Measurements from ENCODE around the gene LRRC75A. TPM values are rescaled to one million over a fixed set of nuclear protein-coding genes. Genes with fewer than 3 reads are reported as not detected.

The LRRC75A gene
- total and polyA plus RNA-seq, 2 of the 8 experiments (the other 6 are each of a cell fraction or from before 2014, with no cell fraction given) = 9.7 to 9.9 TPM

GRCh38 chr17:16471295-16471694 lies 20.7 kb downstream of the LRRC75A start:
- H3K36me3 ChIP-seq (ENCODE audit: control insufficient read depth in 2 of 4, insufficient read depth in 4 of 4, low read length in 3 of 4) = no peaks in the 10 kb centered on the region
- POLR2A ChIA-PET (ENCODE audit: partially characterized antibody) = interaction anchor here (1.1 to 1.7 kb wide), 3 partner anchors 13 to 18 kb away, joined by 4 to 8 read pairs (median 6); no protein-coding TSS in a partner anchor

More at GRCh38 chr17:16471295-16471694, 20.7 kb downstream of the LRRC75A start:
- Histone ChIP-seq H3K4ac (replicated peaks; ENCODE audit: insufficient read length, low read depth, low read length) (no peak overlapping the region), H3K9me3 (ENCODE audit: insufficient read depth in 2 of 2, low read depth in 1 of 2, low read length in 1 of 2) (no peaks in the 10 kb centered on the region), H3K23ac (ENCODE audit: insufficient read length) (no peak overlapping the region), H2AK5ac (ENCODE audit: low read depth, low read length) (no peak overlapping the region), H3K14ac (ENCODE audit: insufficient read length) (no peak overlapping the region), H3K27ac (ENCODE audit: low read depth, low read length) (no peak overlapping the region), H2BK5ac (ENCODE audit: low read depth, low read length) (no peak overlapping the region), H3K9ac (replicated peaks in 1 of 4; ENCODE audit: extremely low read depth in 1 of 4, low read depth in 3 of 4, low read length in 3 of 4) (no peak overlapping the region), H3K18ac (ENCODE audit: extremely low read depth, low read length) (no peak overlapping the region), H3K23me2 (ENCODE audit: low read depth, low read length) (peaks cover 2% of the 10 kb centered on the region; the same call in 1 of the 2 replicates), H4K8ac (ENCODE audit: extremely low read depth, insufficient read depth, low read length) (no peak overlapping the region), H2BK120ac (replicated peaks; ENCODE audit: low read depth, low read length) (no peak overlapping the region), H3K56ac (replicated peaks; ENCODE audit: insufficient read length, low read depth, low read length) (no peak overlapping the region), H4K5ac (ENCODE audit: insufficient read length, low read depth, low read length) (no peak overlapping the region), H2BK12ac (ENCODE audit: low read depth, low read length) (no peak overlapping the region), H3K79me1 (ENCODE audit: low read depth, low read length) (no peaks in the 10 kb centered on the region; the same call in none of the 2 replicates), H3K4me2 (ENCODE audit: insufficient read depth in 1 of 2, low read depth in 2 of 2, low read length in 2 of 2) (no peak overlapping the region), H4K91ac (replicated peaks; ENCODE audit: insufficient read length, low read length) (no peak overlapping the region), H3K4me1 (replicated peaks in 1 of 4; ENCODE audit: control insufficient read depth in 3 of 4, insufficient read depth in 4 of 4, low read length in 3 of 4) (peaks cover 0 to 15% (median 2%) of the 10 kb centered on the region in 4 experiments; a peak in 2 of 7 replicates), H3K79me2 (ENCODE audit: control insufficient read depth in 1 of 2, insufficient read depth in 2 of 2, low read length in 2 of 2) (no peaks in the 10 kb centered on the region), H2BK20ac (ENCODE audit: low read length) (no peak overlapping the region), H2AFZ (ENCODE audit: low read length) (no peak overlapping the region), H3K4me3 (ENCODE audit: extremely low read depth in 1 of 4, insufficient read depth in 2 of 4, low read depth in 3 of 4, low read length in 4 of 4) (no peak overlapping the region), H3K27me3 (replicated peaks in 1 of 4; ENCODE audit: control insufficient read depth in 3 of 4, extremely low read depth in 1 of 4, insufficient read depth in 3 of 4, low read length in 3 of 4) (no peaks in the 10 kb centered on the region), H4K20me1 (replicated peaks in 1 of 2; ENCODE audit: control insufficient read depth in 1 of 2, insufficient read depth in 2 of 2, low read length in 2 of 2) (peaks cover 0 to 4% of the 10 kb centered on the region in 2 experiments), H2BK15ac (ENCODE audit: low read length) (no peak overlapping the region)
- CTCF ChIA-PET (ENCODE audit: partially characterized antibody) = interaction anchor here (1.6 to 36.9 kb wide), 6 partner anchors 10 to 50 kb away, joined by 4 to 941 read pairs (median 18); no protein-coding TSS in a partner anchor
- DNase-seq (ENCODE audit: low read depth in 1 of 2, low spot score in 2 of 2) (no peak), FAIRE-seq (no peak)
- WGBS, 2 experiments (ENCODE audit: extremely low coverage in 1 of 2, insufficient coverage in 1 of 2, insufficient read length in 1 of 2, insufficient replicate concordance in 2 of 2, low coverage in 1 of 2, low lambda C conversion rate in 2 of 2, missing lambda C conversion rate in 1 of 2) = 86% methylated on average over 5 of the region's 5 CpGs; no CpG with 5 or more reads in 1 of the 2 experiments
- TF ChIP-seq KDM1A (IDR thresholded peaks at IDR 0.05; ENCODE audit: borderline replicate concordance, low read length) = no peak
- no peak for TF ChIP-seq TAF1 (IDR thresholded peaks at IDR 0.05; ENCODE audit: low read depth, low read length)
- TF ChIP-seq CTBP2 (IDR thresholded peaks at IDR 0.05; ENCODE audit: borderline replicate concordance, insufficient read depth, insufficient read length, low read length) = no peak
- no peak for TF ChIP-seq ZNF274 (IDR thresholded peaks at IDR 0.05; ENCODE audit: borderline replicate concordance, extremely low read depth, low read length)
- TF ChIP-seq SUZ12 (IDR thresholded peaks at IDR 0.05; ENCODE audit: low read length) = no peak
- TF ChIP-seq CTCF (IDR thresholded peaks at IDR 0.05; ENCODE audit: control extremely low read depth in 1 of 3, insufficient read depth in 1 of 3, low read depth in 1 of 3, low read length in 3 of 3) = no peak
- no peak for TF ChIP-seq CHD2 (IDR thresholded peaks at IDR 0.05; ENCODE audit: low read length)
- TF ChIP-seq RXRA (IDR thresholded peaks at IDR 0.05; ENCODE audit: insufficient read depth, low read depth, low read length) = no peak
- no peak for TF ChIP-seq FOSL1 (IDR thresholded peaks at IDR 0.05; ENCODE audit: insufficient read depth, low read depth, low read length)
- no peak for TF ChIP-seq TCF12 (IDR thresholded peaks at IDR 0.05; ENCODE audit: low read depth, low read length)

Measured in H1 (cell line).